Activated naive CD8-positive, alpha-beta T cell treated with anti-CD3 and anti-CD28 coated beads, Interleukin-2, amount 50 U/mL, for 16 hours (primary cell): ENCODE results near the gene DPM3.
A peak's percentile ranks its signal among the peaks of the same experiment; 100 is the strongest.
"Not testable (repeated sequence)": the region's sequence is repeated elsewhere in the genome, so short reads cannot be mapped to it uniquely, and the experiment has no call there.

Source experiments
- DNase-seq: peaks from one replicate; pipeline ENCODE4 v3.0.0-alpha.2; 2020; ENCODE audit warnings: low read depth, low spot score

DPM3 gene

DNA sequence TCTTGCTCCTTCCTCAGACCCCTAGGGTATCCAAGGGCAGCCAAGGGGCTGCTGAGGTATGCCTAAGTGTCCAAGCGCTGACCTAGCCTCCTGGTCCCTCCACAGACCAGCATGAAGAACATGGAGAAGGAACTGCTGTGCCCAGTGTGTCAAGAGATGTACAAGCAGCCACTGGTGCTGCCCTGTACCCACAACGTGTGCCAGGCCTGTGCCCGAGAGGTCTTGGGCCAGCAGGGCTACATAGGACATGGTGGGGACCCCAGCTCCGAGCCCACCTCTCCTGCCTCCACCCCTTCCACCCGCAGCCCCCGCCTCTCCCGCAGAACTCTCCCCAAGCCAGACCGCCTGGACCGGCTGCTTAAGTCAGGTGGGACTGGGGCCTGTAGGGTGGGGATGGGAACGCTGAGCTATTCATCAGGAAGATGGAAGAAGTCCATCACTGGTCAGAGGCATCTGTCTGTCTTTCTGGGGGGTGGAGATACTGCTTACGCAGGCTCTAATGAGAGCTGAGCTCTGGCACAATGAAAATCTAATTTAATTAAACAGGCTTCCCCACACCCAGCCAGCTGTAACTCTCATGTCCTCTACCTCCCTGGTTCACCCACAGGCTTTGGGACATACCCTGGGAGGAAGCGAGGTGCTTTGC, 35.1 kb upstream of the DPM3 start:
- DNase-seq, result no peak

DNA sequence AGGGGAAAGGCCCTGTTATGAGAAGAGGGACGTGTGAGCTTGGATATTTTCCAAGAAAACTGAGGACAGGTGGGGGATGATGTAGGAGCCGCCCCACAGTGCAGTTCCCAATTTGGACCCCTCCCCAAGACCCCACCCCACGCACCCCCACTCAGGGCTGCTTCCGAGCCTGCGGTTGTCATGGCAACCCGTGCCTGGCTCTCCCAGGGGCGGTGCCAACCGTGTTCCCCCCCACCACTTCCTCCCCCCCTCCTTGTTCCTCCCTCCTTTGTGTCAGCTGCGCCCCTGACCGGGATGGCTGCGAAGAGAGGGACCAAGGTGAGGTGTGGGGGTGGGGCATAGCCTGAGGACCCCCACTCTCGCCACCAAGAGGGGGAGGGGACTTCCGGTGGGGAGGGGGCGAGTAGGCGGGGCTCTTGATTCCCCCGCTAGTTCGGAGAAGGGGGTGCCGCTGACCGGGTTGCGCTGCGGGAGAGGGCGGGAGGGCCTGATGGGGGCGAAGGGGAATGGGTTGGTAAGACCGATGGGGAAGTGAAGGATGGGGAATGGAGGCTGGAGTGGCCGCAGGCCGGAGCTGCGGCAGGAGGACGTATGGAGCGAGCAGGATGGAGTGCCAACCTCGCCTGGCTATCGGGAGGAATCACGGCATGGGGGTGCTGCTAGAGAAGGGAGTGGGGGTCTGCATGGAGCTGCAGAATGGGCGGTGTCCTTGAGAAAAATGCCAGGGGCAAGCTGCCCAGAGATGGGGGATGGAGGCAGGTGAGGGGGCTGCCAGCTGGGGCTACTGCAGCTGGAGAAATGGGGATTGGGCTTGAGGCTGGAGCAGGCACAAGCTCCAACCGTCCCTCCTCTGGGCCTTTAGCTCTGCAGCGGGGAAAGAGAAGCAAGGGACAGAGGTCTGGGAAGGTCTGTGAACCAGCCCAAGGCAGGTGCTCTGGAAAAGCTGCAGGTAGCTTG, 34.3 kb upstream of the DPM3 start:
- DNase-seq, result no peak

DNA sequence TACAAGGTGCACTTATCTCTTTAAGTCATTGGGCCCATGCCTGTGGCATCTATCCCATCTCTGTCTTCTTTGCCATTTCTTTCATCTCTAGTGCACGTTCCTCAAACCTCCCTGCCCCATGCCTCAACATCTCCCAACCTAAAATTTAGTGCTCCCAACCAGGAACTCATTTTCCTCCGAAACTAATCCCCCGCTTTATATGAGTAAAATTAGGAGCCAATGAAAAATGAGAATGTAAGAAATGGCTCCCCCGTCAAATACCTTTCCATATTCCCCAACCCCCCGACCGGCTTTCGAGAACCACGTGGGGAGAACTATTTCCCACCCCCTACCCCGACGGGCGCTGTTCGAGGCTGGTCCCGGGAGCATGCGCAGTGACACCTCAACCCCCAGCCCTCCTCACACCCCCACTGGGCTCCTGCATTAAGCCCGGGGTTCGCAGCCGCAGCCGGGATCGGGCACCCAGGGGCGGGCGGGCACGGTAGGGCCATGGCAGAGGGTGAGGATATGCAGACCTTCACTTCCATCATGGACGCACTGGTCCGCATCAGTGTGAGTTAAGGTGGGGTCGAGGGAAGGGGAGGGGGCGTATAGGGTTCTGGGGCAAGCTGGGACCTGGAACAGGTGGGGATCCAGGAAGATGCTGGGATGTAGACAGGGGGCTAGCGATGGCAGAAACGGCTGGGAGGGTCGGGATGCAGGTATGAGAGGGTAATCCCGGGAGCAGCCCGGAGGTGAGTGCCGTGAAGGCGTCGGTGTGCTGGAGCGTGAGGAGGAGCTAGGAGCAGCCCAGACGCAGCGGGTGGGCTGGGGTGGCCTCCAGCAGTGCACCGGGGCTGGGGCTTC, 33.4 kb upstream of the DPM3 start, which contains the start of gene TRIM46:
Gene TRIM46 (plus strand): TSS at position 372 of the 846 bp plus-strand sequence. CDS start 118 bp downstream, at position 490.
- no peak for DNase-seq

DNA sequence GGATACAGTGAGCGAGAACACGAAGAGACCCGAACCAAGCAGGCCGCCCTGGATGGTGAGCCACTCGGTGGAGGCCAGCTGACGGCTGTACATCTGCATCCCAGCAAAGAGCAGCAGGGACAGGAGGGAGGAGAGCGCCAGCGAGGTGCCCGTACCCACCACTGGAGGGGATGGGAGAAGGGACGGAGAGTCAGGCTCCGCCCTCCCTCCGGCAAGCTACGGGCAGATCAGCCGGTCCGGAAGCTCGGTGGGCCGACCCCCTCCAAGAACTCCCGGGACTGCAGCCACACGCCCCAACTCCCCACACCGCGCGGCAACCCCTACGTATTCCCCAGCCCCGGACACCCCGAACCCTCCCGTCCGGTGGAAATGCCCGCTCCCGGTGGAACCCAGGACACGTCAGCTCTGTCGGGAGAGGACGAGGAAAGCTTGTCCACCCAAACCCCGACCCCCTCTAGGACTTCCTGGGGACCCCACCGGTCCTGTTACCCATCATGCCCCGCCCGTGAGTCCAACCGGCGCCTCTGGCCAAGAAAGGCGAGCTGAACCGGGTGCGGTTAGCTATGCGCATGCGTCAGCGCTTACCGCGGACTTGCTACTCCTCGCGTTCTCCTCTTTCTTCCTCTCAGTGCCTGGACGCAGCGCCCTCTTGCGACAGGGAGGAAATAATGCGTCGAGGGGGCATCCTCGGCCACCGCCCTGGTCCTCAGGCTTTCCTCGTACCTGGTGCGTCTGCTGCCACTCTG, 32.6 kb upstream of the DPM3 start, which contains the start of gene KRTCAP2:
Gene KRTCAP2 (minus strand): TSS at position 573 of the 746 bp plus-strand sequence. CDS start 80 bp downstream, at position 493.
- peak; percentile 85 for DNase-seq

DNA sequence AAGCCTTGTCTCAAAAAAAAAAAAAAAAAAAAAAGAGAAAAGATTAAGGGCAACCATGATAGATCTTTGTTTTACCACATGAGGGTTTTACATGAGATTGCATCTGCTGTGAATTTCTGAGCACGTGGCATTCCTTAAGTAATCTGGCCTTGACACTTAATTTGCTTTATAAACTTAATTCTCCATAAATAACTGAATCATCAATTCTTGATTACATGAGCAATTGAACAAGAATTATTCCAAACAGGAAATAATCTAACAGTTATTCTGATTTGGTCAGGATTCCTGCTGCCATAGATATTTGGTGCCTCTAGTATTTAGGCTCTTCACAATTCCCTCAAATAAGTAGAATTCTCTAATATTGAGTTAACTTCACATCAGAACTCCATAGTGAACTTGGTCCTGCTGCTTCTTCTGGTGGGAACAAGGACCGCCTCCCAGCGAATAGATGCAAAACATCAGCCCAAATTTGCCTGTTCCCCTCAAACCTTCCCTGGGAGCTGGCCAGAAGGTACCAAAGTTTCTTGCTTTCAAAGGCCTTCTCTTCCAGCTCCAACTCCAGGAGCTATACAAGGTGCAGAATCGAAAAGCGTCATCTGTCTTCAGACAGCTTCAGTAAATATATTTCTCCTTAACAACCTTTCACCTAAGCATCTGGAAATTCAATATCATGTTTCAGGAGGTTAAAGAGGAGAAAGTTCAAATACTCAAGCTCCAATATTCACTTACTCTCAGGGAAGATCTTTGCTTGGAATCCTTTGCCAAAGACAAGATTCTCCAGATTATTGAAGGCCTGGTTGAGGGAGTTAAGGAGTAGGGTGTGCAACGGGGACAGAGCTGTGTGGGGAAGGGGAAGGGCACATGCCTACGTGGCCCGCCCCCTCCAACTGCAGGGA, 31.8 kb upstream of the DPM3 start:
- DNase-seq, result no peak

DNA sequence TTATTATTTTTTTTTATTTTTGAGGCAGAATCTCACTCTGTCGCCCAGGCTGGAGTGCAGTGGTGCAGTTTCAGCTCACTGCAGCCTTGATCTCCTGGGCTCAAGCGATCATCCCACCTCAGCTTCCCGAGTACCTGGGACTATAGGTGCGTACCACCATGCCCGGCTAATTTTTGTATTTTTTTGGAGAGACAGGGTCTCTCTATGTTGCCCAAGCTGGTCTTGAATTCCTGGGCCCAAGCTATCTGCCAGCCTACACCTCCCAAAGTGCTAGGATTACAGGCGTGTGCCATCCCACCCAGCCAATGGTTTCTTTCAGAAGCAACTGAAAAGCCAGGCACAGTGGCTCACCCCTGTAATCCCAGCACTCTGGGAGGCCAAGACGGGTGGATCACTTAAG, 30.5 kb upstream of the DPM3 start:
- DNase-seq, result no peak

DNA sequence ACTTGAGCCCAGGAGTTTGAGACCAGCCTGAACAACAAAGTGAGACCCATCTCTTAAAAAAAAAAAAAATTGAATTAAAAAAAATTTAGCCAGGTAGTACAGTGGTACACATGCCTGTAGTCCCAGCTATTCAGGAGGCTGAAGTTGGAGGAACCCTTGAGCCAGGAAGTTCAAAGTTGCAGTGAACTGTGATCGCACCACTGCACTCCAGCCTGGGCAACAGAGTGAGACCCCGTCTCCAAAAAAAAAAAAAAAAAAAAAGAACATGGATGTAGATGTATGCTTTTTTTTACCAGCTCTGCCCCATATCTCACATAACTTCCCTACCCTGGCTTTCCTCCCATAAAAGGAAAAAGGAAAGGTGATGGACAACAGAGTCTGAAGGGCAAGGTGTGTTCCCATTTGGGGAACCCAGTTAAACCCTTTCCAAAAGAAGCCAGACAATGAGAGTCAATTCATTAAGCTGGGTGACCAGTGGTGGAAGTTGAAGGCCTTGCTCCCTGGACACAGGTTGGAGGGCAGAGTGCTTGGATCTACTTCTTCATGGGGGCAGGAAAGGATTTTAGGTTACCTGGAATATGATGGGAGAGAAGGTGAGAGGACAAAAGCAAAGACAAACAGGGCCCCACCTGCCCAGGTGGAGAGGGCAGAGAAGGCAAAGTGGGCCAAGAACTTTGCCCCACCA, 29.9 kb upstream of the DPM3 start:
- DNase-seq, result no peak

DNA sequence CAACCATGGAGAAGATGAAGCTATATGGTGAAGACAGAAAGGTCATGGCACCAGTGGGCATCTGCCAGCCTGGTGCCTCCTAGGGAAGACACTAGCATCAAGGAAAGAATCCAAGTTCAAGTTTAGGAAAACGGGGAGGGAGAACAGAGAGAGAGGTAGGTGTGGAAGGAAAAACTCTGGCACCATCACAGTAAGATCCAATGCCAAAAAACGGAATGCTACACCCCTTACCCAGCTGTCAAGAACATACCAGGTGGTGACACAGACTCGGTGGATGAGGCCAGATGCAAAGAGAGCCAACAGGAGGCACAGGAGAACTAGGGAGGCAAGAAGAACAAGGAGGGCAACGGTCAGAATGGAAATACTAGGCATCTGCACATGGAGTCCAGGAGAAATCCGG, 29.2 kb upstream of the DPM3 start:
- DNase-seq, result no peak

DNA sequence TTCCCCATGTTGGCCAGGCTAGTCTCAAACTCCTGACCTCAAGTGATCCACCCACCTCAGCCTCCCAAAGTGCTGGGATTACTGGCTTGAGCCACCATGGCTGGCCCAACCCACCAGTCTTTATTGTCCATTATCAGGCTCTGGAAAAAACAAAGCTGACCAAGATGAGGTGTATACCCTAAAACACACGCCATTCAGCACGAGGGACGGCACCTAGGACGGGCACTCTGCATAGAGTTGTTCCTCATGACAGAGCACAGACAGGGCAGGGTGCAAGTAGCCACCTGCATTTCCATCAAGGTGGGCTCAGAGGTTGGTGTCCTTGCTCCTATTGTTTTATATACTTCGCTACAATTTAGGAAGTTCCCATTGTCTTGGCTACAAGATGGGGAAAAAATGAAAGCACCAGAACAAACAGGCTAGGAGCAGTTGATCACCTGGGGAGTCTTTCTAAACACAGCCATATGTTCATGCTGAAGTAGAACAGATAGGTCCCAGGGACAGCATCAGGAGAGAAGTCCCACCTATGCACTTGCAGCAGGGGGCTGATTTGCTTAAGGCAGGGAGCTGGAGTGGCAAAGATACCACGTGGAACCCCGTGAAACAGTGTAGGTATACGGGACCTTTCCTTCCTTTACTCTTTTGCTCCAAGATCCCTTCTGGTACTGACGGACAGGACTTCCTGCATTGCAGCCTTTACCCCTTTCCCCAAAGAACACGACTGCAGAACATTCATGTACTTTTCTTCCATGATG, 28.3 kb upstream of the DPM3 start:
- DNase-seq, result no peak

DNA sequence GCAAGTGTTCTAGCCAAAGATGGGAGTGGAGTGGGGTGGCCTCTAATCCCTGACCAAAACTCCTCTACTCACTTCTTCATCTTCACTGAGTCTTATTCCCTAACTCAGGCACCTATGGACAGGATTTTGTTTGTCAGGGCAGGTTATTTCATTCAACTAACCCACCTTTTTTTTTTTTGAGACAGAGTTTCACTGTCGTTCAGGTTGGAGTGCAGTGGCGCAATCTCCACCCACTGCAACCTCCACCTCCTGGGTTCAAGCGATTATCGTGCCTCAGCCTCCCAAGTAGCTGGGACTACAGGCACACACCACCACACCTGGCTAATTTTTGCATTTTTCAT, 27.7 kb upstream of the DPM3 start:
- not testable (repeated sequence) for DNase-seq

DNA sequence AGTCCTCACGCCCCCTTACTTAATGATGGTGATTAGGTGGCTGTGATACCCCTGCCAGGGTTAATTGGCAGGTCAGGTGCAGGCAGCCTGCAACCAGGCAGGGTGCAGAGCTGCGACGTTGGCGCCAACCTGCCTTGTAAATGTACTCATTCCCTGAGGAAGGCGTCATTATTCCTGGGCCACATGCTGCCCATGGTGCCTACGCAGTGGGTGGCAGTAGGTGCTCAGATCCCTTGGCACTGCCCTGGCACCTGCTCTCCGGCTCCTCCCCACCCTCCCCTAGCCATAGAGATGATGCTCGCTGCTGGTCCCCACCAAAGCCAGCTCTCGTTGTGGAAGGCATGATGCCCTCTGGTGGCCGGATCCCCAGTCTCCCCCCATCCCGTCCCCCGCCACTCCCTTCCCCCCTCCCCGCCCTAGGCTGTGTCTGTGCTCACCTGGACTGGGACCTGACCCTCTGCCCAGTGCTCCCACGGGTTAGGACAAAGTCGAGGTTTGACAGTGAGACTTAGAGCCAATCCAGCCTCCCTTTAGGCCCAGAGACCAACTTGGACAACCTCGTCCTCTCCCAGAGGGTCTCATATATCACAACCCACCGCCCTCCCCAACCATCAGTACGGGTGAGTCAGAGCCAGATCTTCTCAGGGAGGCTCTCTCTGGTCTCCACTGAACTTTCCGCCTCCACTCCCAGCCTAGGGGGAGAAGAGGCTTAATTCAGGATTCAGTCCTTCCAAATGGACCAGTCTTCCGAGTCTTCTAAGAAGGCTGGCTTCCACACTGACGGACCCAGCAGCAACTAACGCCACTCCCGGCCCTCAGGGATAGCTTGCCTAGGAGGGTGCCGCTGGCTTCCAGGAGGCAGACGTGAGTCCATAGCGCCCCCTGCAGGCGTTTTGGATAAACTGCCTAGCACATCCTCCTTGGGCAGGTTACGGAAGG, 27.1 kb upstream of the DPM3 start:
- DNase-seq, result peak; percentile 67

DNA sequence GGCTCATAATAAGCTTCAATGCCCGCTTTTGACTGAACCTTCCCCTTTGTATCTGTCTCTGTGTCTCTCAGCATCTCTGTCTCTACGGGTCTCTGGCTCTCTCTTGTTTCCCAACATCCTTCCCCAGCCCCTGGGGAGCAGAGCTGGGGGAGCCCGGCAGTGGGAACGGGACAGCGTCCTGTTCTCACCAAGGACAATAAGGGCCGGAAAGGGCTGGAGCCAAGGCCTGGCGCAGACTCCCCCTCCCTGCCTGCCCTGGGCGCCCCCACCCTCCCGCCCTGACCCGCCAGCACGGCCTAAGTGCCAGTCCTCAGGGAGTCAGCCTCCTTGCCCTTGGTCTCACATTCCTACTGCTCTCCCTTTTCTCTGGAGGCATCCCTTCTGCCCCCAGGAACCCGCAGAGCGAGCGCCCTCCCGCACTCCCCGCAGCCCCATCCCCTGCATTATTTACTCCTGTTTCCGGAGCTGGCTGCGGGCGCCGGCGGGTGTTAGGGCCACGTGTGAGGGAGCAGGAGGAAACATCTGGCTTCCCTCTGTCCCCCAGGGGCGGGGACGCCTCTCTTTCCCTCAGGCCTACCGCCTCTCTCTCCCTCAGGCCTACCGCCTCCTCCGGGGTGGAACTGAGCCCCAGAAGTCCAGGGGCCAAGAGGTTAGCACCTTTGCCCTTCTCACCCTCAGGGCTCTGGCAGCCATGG, 26.3 kb upstream of the DPM3 start:
- DNase-seq, result no peak

DNA sequence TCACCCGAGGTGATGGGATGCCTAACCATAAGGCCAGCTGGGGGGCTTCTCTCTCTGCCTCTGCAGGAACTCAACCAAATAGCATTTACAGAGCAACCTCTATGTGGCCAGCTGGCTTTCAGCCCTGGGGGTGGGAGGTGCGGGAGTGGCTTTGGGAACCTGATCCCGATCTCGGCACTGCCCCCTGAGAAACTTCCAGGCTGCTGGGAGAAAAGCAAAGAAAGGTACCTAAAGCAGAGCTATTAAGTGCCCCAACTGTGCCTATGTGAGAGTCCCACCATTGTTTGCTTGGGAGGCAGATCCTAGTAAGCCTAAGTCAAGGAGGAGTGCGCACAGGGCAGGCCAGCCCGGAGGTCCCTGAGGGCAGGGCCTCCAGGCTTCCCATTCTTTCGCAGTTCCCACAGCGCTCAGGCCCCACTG, 25.7 kb upstream of the DPM3 start:
- no peak for DNase-seq

DNA sequence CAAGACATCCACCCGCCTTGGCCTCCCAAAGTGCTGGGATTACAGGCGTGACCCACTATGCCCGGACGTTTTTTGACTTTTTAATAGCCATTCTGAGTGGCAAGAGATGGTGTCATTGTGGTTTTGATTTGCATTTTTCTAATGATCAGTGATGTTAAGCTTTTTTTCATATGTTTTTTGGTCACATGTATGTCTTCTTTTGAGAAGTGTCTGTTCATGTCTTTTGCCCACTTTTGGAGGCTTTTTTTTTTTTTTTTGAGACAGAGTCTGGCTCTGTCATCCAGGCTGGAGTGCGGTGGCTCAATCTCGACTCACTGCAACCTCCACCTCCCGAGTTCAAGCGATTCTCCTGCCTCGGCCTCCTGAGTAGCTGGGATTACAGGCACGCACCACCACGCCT, 24.3 kb upstream of the DPM3 start:
- not testable (repeated sequence) for DNase-seq

DNA sequence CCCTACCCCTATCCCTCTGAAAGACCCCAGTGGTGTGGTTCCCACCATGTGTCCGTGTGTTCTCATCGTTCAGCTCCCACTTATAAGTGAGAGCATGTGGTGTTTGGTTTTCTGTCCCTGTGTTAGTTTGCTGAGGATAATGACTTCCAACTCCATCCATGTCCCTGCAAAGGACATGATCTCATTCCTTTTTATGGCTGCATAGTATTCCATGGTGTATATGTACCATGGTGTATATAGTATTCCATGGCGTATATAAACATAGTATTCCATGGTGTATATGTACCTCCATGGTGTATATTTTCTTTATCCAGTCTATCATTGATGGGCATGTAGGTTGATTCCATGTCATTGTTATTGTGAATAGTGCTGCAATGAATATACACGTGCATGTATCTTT, 23.5 kb upstream of the DPM3 start:
- not testable (repeated sequence) for DNase-seq

DNA sequence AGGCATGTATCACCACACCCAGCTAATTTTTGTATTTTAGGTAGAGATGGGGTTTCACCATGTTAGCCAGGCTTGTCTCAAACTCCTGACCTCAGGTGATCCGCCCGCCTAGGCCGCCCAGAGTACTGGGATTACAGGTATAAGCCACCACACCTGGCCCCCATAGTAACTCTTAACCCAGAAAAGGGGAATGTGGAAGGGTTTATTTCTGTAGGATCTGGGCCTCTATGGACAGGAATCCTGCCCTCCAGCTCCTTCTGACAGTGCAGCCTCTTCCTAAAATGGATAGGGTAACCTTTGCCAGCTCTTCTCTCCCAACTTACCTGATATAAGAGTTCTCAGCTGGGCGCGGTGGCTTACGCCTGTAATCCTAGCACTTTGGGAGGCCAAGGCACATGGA, 22.3 kb upstream of the DPM3 start:
- DNase-seq, result not testable (repeated sequence)

DNA sequence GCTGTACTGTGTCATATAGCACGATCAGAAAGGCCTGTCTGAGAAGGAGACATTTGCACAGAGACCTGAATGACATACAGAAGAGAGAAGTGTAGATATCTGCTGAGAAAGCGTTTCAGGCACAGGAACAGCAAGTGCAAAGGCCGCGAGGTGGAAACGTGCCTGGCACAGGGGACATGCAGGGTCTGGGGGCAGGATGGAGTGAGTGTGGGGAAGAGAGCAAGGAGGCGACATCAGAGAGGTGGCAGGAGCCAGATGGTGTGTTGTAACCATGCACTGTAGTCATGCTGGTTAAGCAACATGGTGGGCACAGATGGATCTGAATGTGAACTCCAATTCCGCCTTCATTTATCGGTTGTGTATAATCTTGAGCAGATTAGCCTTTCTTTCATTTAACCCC, 19.8 kb upstream of the DPM3 start:
- DNase-seq, result no peak
